Natural killer cell treated with Interleukin-12 subunit alpha and Interleukin-12 subunit beta and Interleukin-15 and Interleukin-18, amount 100 ng/mL, for 72 hours (primary cell): Measurements from ENCODE around the gene FHDC1. TPM values are rescaled to one million over a fixed set of nuclear protein-coding genes. Genes with fewer than 3 reads are reported as not detected.
A peak's percentile ranks its signal among the peaks of the same experiment; 100 is the strongest.

Experiments
- ATAC-seq, 2 donors: fragments of 150-1000 bp; cut with Tn5 transposase in 1 of 2; sonication (Bioruptor Pico), chemical (Tn5 transposase) in 1 of 2; 2 replicates each; pipeline ENCODE4 v1.10.0; 2021
- DNase-seq: peaks from one replicate; pipeline ENCODE4 v3.0.0; 2022; ENCODE audit warnings: low spot score
- H3K27ac Mint-ChIP-seq, 2 donors: 1 replicate in 1 of 2; 2 replicates in 1 of 2; pipeline ENCODE4 v1.8.0; 2022; ENCODE audit warnings: mixed read lengths in 2 of 2, mild to moderate bottlenecking in 1 of 2, moderate library complexity in 1 of 2
- H3K27me3 Mint-ChIP-seq, 2 donors: 1 replicate in 1 of 2; 2 replicates in 1 of 2; pipeline ENCODE4 v1.8.0; 2022; ENCODE audit warnings: mixed read lengths in 2 of 2
- H3K36me3 Mint-ChIP-seq: one replicate; pipeline ENCODE4 v1.8.0; 2022; ENCODE audit warnings: mixed read lengths
- H3K4me1 Mint-ChIP-seq, 2 donors: 1 replicate in 1 of 2; 2 replicates in 1 of 2; pipeline ENCODE4 v1.8.0; 2022; ENCODE audit warnings: low read depth in 2 of 2, mixed read lengths in 2 of 2, mild to moderate bottlenecking in 1 of 2
- H3K4me3 Mint-ChIP-seq: one replicate; pipeline ENCODE4 v1.8.0; 2022; ENCODE audit warnings: mixed read lengths
- H3K9me3 Mint-ChIP-seq: 2 replicates; pipeline ENCODE4 v1.8.0; 2022; ENCODE audit warnings: mixed read lengths
- total RNA-seq, 2 donors: library from RNA; stranded (reverse); gene quantifications; one replicate each; pipeline ENCODE4 v1.2.3, GENCODE V29; 2022

The FHDC1 gene
- total RNA-seq, 2 donors from 2014 or later, result 0.33 to 0.42 TPM

DNA sequence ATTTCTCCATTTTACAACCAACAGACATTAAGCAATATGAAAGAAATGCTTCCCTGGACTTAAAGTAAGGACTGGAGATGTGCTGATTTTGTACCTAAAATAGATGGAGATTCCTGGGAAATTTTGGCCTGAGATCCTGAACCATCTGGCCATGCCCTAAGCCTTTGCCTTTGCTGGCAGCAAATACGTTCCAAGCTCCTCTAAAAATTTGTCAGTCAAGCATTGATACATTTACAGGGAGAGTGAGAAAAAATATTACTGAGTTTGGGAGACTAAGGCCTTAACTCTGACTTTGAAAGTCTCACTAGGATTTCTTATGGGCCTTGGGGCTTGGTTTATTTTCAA lies 63.9 kb downstream of the FHDC1 start:
- H3K27ac Mint-ChIP-seq, result no peak overlapping the region

DNA sequence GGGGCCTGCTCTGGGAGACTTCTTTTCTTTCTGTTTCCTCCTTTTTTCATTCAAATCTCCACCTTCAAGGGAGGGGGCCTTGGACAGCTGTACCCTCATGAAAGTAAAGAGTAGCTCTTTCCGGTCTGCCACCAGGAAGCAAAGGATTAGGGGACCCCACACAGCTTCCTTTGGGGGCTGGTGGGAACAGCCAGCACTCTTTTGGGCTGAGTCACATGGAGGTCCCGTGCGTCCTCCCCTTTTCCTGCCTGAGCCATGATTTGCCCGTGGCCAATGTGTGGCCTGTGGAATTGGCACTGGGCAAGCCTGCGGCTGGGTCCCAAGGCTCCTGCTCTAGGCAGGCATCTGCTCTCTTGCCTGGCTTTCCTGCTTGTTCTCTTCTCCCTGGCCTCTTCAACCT lies 65.5 kb downstream of the FHDC1 start:
- no peak for ATAC-seq
- DNase-seq, result no peak
- no peak overlapping the region for H3K27ac Mint-ChIP-seq
- H3K9me3 Mint-ChIP-seq, result no peaks in the 10 kb centered on the region
- no peaks in the 10 kb centered on the region for H3K36me3 Mint-ChIP-seq
- peaks cover 0 to 11% of the 10 kb centered on the region in 2 donors for H3K4me1 Mint-ChIP-seq
- no peak overlapping the region for H3K4me3 Mint-ChIP-seq
- H3K27me3 Mint-ChIP-seq, result peaks cover 5 to 17% of the 10 kb centered on the region in 2 donors

More for the DNA sequence above, 63.9 kb downstream of the FHDC1 start:
- no peak for ATAC-seq
- Mint-ChIP-seq H3K36me3 (no peaks in the 10 kb centered on the region), H3K27me3 (peaks cover 12 to 19% of the 10 kb centered on the region in 2 donors), H3K9me3 (no peaks in the 10 kb centered on the region), H3K4me1 (peaks cover 0 to 6% of the 10 kb centered on the region in 2 donors), H3K4me3 (no peak overlapping the region)
- peak; percentile 10 for DNase-seq

DNA sequence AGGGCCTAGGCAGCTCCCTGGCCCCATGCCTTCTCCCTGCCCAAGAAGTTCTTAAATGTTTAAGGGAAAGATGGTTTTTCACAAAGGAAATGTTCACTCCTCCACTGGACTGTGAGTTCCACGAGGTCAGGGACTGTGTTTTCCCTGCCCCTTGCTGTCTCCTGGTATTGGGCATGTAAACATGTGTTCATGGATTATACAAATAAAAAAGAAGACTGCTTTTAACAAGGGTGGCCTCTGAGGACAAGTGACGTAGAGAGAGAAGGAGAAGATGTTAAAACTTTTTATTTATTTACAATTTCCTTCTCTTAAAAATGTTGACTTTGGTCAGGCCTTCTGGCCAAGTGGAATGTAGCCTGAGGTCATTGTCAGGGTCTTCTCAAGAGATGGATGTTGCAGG lies 66.0 kb downstream of the FHDC1 start:
- Mint-ChIP-seq H3K27ac (no peak overlapping the region), H3K36me3 (no peaks in the 10 kb centered on the region), H3K9me3 (no peaks in the 10 kb centered on the region), H3K27me3 (peaks cover 5 to 17% of the 10 kb centered on the region in 2 donors), H3K4me1 (peaks cover 0 to 11% of the 10 kb centered on the region in 2 donors), H3K4me3 (no peak overlapping the region)
- ATAC-seq, result no peak
- DNase-seq, result no peak

DNA sequence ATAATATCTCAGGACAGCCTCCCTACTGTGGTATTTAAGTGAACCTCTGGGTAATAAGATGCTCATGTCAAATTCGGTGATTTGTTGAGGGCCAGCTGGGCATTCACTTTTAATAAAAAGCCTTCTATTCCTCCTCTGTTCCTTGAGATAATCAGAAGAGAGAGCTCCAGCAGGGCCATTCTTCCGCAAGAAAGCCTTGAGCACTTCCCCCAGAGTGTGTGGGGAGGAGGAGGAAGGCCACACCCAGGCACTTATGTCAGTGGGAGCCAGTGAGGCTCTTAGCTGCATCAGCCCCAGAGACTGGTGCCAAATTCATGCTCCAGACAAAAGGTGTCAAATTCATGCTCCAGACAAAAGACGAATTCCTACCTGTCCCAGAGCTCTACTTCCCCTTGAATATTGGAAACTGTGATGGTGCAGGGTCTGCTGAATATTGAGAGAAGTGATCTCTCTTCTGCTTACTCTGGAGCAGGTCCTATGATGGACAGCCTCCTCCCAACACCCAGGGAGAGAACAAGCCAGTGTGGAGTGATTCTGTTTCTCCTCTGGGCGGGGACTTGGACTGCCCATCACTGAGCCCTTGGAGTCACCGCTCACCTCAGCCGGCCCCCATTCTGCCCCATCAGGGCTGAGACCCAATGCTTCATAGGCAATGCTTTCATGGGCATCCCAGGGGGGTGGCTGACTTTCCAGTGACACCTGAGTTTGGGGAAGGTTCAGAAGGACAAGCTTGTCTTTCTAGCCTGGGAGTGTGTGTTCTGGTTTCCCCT lies 68.1 kb downstream of the FHDC1 start:
- Mint-ChIP-seq H3K9me3 (no peaks in the 10 kb centered on the region), H3K4me3 (no peak overlapping the region), H3K36me3 (no peaks in the 10 kb centered on the region), H3K4me1 (peaks cover 0 to 8% of the 10 kb centered on the region in 2 donors), H3K27ac (no peak overlapping the region), H3K27me3 (peaks cover 5 to 9% of the 10 kb centered on the region in 2 donors)
- ATAC-seq (no peak), DNase-seq (no peak)

DNA sequence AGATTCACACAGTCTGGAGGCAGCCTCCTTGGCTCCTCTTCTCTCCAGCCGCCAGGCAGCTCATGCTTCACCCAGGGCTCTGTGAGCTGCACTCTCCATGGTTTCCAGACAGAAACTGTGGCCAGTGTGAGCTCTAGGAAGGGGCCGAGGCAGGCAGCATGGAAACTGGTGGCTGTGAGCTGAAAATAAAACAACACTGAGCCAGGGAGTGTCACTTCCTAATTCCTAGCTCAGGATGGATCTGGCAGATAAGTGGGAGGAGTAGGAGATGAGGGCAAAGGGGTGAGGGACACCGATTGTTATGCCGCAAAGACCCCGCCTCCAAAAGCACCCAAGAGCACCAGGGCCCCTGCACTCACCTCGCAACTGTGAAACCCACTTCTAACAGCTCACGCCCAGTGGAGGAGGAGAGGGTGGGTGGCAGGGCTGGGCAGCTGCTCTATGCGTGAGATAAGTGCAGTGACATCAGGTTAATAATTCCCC lies 69.8 kb downstream of the FHDC1 start:
- Mint-ChIP-seq H3K36me3 (no peaks in the 10 kb centered on the region), H3K4me3 (no peak overlapping the region), H3K9me3 (no peaks in the 10 kb centered on the region), H3K27me3 (peaks cover 3 to 5% of the 10 kb centered on the region in 2 donors), H3K27ac (peak overlapping the region in 1 of 2 donors; percentile 29), H3K4me1 (peaks cover 0 to 8% of the 10 kb centered on the region in 2 donors)
- DNase-seq (no peak), ATAC-seq (no peak)

DNA sequence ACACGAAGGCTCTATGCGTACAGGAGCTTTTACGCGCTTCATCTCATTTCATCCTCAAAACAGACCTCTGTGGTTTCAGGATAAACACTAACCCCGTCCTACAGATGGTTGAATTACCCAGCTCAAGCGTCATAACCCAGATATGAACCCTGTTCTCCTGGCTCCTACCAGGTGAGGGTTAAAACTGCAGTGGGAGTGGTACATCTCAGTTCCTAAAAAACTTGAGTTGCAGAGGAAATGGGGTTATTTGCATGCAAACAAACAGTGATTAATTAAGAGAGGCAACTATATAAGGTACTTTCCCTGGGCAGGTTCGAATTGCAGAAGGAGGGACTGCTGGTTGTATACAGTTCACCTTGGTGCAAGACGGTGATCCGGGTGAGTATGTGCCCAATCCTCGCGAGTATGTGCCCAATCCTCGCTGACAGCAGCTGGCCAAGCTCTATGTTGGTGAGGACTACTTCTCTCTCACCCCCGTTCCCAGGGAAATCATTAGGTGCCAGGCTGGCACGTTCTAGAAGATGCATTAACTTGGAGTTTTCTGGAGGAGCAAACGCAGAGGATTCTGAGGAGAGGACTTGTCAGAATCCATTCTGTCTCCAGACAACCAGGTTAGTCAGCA lies 72.6 kb downstream of the FHDC1 start:
- no peaks in the 10 kb centered on the region for H3K9me3 Mint-ChIP-seq
- H3K27me3 Mint-ChIP-seq, result no peaks in the 10 kb centered on the region
- ATAC-seq (no peak), DNase-seq (no peak)
- peaks cover 0 to 8% of the 10 kb centered on the region in 2 donors for H3K4me1 Mint-ChIP-seq
- H3K36me3 Mint-ChIP-seq, result no peaks in the 10 kb centered on the region
- H3K4me3 Mint-ChIP-seq, result no peak overlapping the region
- no peak overlapping the region for H3K27ac Mint-ChIP-seq

DNA sequence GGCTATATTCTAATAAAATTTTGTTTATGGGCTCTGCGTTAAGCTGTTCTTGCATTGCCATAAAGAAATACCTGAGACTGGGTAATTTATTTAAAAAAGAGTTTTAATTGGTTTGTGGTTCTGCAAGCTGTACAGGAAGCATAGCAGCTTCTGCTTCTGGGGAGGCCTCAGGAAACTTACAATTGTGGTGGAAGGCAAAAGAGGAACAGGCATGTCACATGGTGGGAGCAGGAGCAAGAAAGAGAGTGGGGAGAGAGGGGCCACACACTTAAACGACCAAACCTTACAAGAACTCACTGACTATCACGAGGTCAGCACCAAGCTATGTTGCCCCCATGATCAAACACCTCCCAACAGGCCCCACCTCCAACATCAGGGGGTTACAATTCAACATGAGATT lies 74.0 kb downstream of the FHDC1 start:
- H3K9me3 Mint-ChIP-seq, result no peaks in the 10 kb centered on the region
- no peaks in the 10 kb centered on the region for H3K27me3 Mint-ChIP-seq
- H3K4me3 Mint-ChIP-seq, result no peak overlapping the region
- DNase-seq (no peak), ATAC-seq (no peak)
- no peak overlapping the region for H3K27ac Mint-ChIP-seq
- H3K36me3 Mint-ChIP-seq, result no peaks in the 10 kb centered on the region
- H3K4me1 Mint-ChIP-seq, result peaks cover 0 to 5% of the 10 kb centered on the region in 2 donors

DNA sequence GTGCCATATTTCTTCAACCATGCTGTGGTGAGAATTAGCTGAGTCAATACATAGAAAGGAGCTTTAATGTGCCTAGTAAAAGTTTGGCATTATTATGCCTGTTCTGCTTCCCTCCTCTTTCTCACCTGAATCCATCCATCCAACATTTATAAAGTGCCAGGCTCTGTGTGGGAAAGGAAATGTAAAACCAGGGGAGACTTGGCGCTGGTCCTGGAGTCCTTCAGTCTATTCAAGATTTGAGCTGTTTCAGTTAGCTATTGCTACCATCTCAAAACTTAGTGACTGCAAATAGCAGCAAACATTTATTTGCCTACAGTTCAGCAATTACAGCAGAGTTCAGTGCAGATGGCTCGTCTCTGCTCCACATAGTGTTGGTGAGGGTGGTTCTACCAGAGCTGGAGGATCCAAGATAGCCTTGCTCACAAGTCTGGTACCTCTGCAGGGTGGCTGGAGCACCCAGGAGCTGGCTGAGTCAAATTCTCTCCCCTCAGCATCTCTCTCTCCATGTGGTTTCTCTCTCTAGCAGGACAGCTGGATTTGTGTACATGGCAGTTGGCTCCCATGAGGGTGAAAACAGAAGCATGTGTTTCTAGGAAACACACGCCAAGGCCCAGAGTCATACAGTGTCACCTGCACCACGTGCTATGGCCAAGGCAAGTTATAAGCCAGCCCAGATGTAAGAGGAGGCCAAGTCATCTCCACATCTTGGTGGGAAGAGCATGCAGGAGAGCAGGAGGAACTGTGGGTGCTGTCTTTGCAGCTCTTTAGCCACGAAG lies 77.3 kb downstream of the FHDC1 start:
- no peak overlapping the region for H3K4me3 Mint-ChIP-seq
- H3K27me3 Mint-ChIP-seq, result peaks cover 0 to 5% of the 10 kb centered on the region in 2 donors
- DNase-seq (no peak), ATAC-seq (peak in 1 of 2 donors; percentile 39)
- H3K27ac Mint-ChIP-seq, result no peak overlapping the region
- H3K4me1 Mint-ChIP-seq, result no peaks in the 10 kb centered on the region
- no peaks in the 10 kb centered on the region for H3K9me3 Mint-ChIP-seq
- no peaks in the 10 kb centered on the region for H3K36me3 Mint-ChIP-seq

DNA sequence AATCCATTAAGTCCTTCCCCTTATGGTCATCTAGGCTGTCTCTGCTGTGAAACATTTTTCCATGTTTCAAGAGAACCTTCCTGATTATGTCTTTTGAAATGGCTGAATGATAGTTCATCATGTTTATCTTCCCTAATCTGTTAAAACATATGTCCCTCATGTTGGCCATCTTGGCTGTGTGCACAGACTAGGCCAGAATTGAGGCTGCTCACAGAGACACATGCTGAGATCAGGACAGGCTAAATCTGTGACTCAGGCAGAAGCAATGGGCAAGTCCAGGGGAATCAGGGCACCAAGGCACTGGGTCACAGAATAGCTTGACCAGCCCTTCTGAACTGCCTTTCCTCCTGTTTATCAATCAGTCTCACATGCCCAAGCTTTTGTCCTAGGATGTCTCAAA lies 78.3 kb downstream of the FHDC1 start:
- no peaks in the 10 kb centered on the region for H3K4me1 Mint-ChIP-seq
- H3K27me3 Mint-ChIP-seq, result peaks cover 0 to 5% of the 10 kb centered on the region in 2 donors
- H3K9me3 Mint-ChIP-seq, result no peaks in the 10 kb centered on the region
- no peak overlapping the region for H3K27ac Mint-ChIP-seq
- no peak overlapping the region for H3K4me3 Mint-ChIP-seq
- H3K36me3 Mint-ChIP-seq, result no peaks in the 10 kb centered on the region
- no peak for DNase-seq
- no peak for ATAC-seq

DNA sequence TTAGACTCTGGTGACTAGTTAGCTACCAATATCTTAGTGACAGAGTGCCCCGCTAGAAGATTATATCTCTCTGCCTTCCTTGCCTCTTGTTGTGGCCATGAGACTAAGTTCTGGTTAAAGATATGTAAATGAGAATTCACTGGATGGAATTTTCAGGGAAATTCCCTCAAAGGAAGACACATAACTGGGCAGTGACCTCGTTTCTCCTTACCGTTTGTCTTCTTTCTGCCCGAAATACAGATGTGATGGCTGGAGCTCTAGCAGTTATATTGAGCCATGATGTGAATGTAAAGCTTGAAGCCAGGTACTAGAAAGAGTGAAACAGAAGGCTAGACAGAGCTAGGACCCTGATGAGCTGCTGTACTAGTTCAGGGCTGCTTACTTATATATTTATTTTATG lies 80.5 kb downstream of the FHDC1 start:
- no peak for ATAC-seq
- no peak for DNase-seq
- no peaks in the 10 kb centered on the region for H3K4me1 Mint-ChIP-seq
- no peaks in the 10 kb centered on the region for H3K36me3 Mint-ChIP-seq
- no peaks in the 10 kb centered on the region for H3K9me3 Mint-ChIP-seq
- no peak overlapping the region for H3K4me3 Mint-ChIP-seq
- no peak overlapping the region for H3K27ac Mint-ChIP-seq
- peaks cover 0 to 5% of the 10 kb centered on the region in 2 donors for H3K27me3 Mint-ChIP-seq

DNA sequence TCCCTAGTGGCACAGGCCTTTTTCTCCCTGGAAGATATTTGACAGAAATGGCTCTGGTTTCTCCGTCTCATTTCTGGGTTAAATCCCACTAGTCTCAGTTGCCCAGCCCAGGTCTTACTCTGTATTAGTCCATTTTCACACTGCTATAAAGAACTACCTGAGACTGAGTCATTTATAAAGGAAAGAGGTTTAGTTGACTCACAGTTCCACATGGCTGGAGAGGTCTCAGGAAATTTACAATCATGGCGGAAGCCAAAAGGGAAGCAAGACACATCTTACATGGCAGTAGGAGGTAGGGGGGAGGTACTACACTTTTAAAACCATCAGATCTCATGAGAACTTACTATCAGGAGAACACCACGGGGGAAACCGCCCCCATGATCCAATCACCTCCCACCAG lies 81.9 kb downstream of the FHDC1 start:
- H3K27ac Mint-ChIP-seq, result no peak overlapping the region
- H3K9me3 Mint-ChIP-seq, result no peaks in the 10 kb centered on the region
- ATAC-seq (no peak), DNase-seq (no peak)
- peaks cover 0 to 5% of the 10 kb centered on the region in 2 donors for H3K27me3 Mint-ChIP-seq
- no peak overlapping the region for H3K4me3 Mint-ChIP-seq
- H3K36me3 Mint-ChIP-seq, result no peaks in the 10 kb centered on the region
- H3K4me1 Mint-ChIP-seq, result no peaks in the 10 kb centered on the region

DNA sequence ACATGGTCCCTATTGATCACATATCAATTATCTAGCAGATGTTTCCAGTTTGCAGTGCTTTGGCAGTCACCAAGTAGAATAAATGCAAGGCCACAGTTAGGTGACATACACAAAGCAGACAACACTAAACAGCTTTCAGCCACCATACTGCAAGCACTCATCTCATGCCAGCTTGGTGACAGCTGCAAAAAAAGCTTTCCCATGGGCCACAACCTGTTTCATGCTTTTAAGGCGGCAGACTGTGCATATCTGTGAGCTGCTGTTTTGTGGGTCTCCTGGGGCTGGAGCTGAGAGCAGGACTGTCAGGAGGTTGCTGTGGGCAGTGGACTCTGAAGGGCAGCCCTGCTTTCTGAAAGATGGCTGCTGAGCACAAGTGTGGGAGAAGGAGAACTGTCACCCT lies 82.6 kb downstream of the FHDC1 start:
- H3K27ac Mint-ChIP-seq, result peak overlapping the region in 1 of 2 donors; percentile 46
- DNase-seq (no peak), ATAC-seq (no peak)
- peaks cover 0 to 5% of the 10 kb centered on the region in 2 donors for H3K27me3 Mint-ChIP-seq
- H3K36me3 Mint-ChIP-seq, result no peaks in the 10 kb centered on the region
- H3K4me3 Mint-ChIP-seq, result no peak overlapping the region
- H3K9me3 Mint-ChIP-seq, result no peaks in the 10 kb centered on the region
- H3K4me1 Mint-ChIP-seq, result no peaks in the 10 kb centered on the region

DNA sequence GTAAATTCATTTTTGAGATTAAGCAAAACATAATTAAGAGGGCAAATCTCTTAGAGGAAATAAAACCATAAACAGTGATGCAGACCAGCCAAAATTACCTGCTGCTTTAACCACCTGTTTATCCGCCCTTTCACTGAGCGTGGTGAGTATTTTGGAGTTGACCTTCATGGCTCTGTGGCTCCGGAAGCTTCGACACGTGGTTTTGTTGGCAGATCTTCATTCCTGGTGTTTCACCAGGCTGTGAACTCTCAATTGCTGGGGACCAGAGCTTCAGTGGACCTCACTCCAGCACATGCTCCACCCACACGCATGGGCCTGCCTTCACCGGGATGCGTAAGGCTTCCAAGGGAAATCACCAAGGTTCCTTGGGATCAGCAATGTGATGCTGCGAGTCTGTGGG lies 83.8 kb downstream of the FHDC1 start:
- ATAC-seq (no peak), DNase-seq (no peak)
- Mint-ChIP-seq H3K36me3 (no peaks in the 10 kb centered on the region), H3K9me3 (no peaks in the 10 kb centered on the region), H3K27ac (no peak overlapping the region), H3K27me3 (peaks cover 2 to 5% of the 10 kb centered on the region in 2 donors), H3K4me1 (peaks cover 0 to 2% of the 10 kb centered on the region in 2 donors), H3K4me3 (no peak overlapping the region)

DNA sequence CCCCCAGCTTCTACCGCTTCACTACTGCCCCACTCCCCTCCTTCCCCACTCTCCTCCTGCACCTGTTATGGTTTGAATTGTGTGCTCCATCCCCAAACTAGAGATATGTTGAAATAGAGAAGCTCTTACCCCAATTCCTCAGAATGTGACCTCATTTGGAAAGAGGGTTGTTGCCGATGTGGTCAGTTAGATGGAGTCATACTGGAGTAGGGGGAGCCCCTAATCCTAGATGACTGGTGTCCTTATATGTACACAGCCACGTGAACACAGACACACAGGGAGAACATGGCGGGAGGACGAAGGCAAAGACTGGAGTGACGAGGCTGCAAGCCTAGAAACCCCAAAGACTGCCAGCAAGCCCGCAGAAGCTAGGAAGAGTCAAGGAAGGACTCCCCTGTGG lies 84.3 kb downstream of the FHDC1 start:
- no peaks in the 10 kb centered on the region for H3K9me3 Mint-ChIP-seq
- H3K4me1 Mint-ChIP-seq, result peaks cover 0 to 2% of the 10 kb centered on the region in 2 donors
- H3K4me3 Mint-ChIP-seq, result no peak overlapping the region
- DNase-seq, result no peak
- no peak overlapping the region for H3K27ac Mint-ChIP-seq
- H3K27me3 Mint-ChIP-seq, result peaks cover 2 to 5% of the 10 kb centered on the region in 2 donors
- H3K36me3 Mint-ChIP-seq, result no peaks in the 10 kb centered on the region
- ATAC-seq, result no peak
